Colonic mucosa (tissue), 4 donors: Measurements from ENCODE around the gene GALNT11. TPM values are rescaled to one million over a fixed set of nuclear protein-coding genes. Genes with fewer than 3 reads are reported as not detected.

Source experiments
- DNase-seq: peaks from one replicate; pipeline ENCODE4 v3.0.0-alpha.2; 2020
- H3K27ac ChIP-seq: fragments of 200-600 bp; one replicate; pipeline ENCODE4 v1.8.0; 2021
- H3K27me3 ChIP-seq: fragments of 200-600 bp; one replicate; pipeline ENCODE4 v1.8.0; 2021
- H3K36me3 ChIP-seq: fragments of 200-600 bp; one replicate; pipeline ENCODE4 v1.8.0; 2021
- H3K4me1 ChIP-seq: fragments of 200-600 bp; one replicate; pipeline ENCODE4 v1.8.0; 2021; ENCODE audit warnings: mild to moderate bottlenecking
- H3K4me3 ChIP-seq: fragments of 200-600 bp; one replicate; pipeline ENCODE4 v1.8.0; 2021
- H3K9ac ChIP-seq, 2 donors: one replicate each; pipeline ENCODE4 v1.7.0; 2013; ENCODE audit warnings: control low read depth in 2 of 2, low read depth in 2 of 2, low read length in 2 of 2
- H3K9me3 ChIP-seq: fragments of 200-600 bp; one replicate; pipeline ENCODE4 v1.8.0; 2021
- CTCF ChIP-seq: fragments of 200-600 bp; IDR thresholded peaks from one replicate; pipeline ENCODE4 v1.8.0; 2022; ENCODE audit warnings: antibody characterized with exemption, mild to moderate bottlenecking
- intact Hi-C: fragments of 100-400 bp; cut with DNase I; formaldehyde crosslinking; loops from one replicate; pipeline ENCODE4 v1.14.1; 2022
- total RNA-seq, 2 donors: library from RNA; stranded (reverse); fragmentation: NEBNext Ultra II Directional in 1 of 2; extraction: Animal tissue kit (Norgen Biotek cat#: 25700) in 1 of 2; gene quantifications; one replicate each; pipeline ENCODE4 v1.2.1, GENCODE V29; 2021
- donor health status: healthy.
- donor health status: DM: no; HTN: no; CAD: no.
- donor health status: DM: no; HTN: no; CAD: no.

The GALNT11 gene
- total RNA-seq, 2 donors from 2014 or later: 18.5 to 20.8 TPM

- no peak overlapping the region for H3K9ac ChIP-seq
- H3K27ac ChIP-seq: no peak overlapping the region
- no peak overlapping the region for H3K4me3 ChIP-seq
- H3K36me3 ChIP-seq: no peaks in the 10 kb centered on the region
- TF ChIP-seq CTCF: no peak
- H3K4me1 ChIP-seq: no peaks in the 10 kb centered on the region
- H3K27me3 ChIP-seq: no peaks in the 10 kb centered on the region
- intact Hi-C loops: no loop called here
- H3K9me3 ChIP-seq: no peaks in the 10 kb centered on the region
- DNase-seq: no peak
These were observed 61.0 kb downstream of the GALNT11 start for GRCh38 chr7:152086513-152086912.

GRCh38 chr7:152089183-152089582, 63.7 kb downstream of the GALNT11 start:
- Histone ChIP-seq H3K4me3 (no peak overlapping the region), H3K36me3 (no peaks in the 10 kb centered on the region), H3K9me3 (no peaks in the 10 kb centered on the region), H3K9ac (no peak overlapping the region), H3K4me1 (no peaks in the 10 kb centered on the region), H3K27ac (no peak overlapping the region), H3K27me3 (no peaks in the 10 kb centered on the region)
- no peak for TF ChIP-seq CTCF
- no peak for DNase-seq
- intact Hi-C loops: no loop called here

- Histone ChIP-seq H3K36me3 (no peaks in the 10 kb centered on the region), H3K4me3 (no peak overlapping the region), H3K4me1 (no peaks in the 10 kb centered on the region), H3K9ac (no peak overlapping the region), H3K27ac (no peak overlapping the region), H3K27me3 (no peaks in the 10 kb centered on the region), H3K9me3 (no peaks in the 10 kb centered on the region)
- no peak for DNase-seq
- no peak for TF ChIP-seq CTCF
- intact Hi-C loops: no loop called here
These were observed 65.3 kb downstream of the GALNT11 start for GRCh38 chr7:152090747-152091146.

GRCh38 chr7:152093717-152094116, 68.2 kb downstream of the GALNT11 start:
- no peak overlapping the region for H3K9ac ChIP-seq
- H3K4me3 ChIP-seq: no peak overlapping the region
- no peak for TF ChIP-seq CTCF
- no peak for DNase-seq
- H3K4me1 ChIP-seq: no peaks in the 10 kb centered on the region
- H3K9me3 ChIP-seq: no peaks in the 10 kb centered on the region
- no peaks in the 10 kb centered on the region for H3K27me3 ChIP-seq
- H3K27ac ChIP-seq: no peak overlapping the region
- intact Hi-C loops: no loop called here
- H3K36me3 ChIP-seq: no peaks in the 10 kb centered on the region

- no peak for DNase-seq
- H3K36me3 ChIP-seq: no peaks in the 10 kb centered on the region
- H3K9me3 ChIP-seq: no peaks in the 10 kb centered on the region
- H3K9ac ChIP-seq: no peak overlapping the region
- H3K4me3 ChIP-seq: no peak overlapping the region
- H3K27ac ChIP-seq: no peak overlapping the region
- TF ChIP-seq CTCF: no peak
- no peaks in the 10 kb centered on the region for H3K4me1 ChIP-seq
- intact Hi-C loops: no loop called here
- no peaks in the 10 kb centered on the region for H3K27me3 ChIP-seq
These were observed 70.3 kb downstream of the GALNT11 start for GRCh38 chr7:152095771-152096170.

GRCh38 chr7:152097330-152097729, 71.9 kb downstream of the GALNT11 start:
- no peaks in the 10 kb centered on the region for H3K36me3 ChIP-seq
- H3K4me1 ChIP-seq: no peaks in the 10 kb centered on the region
- no peak for DNase-seq
- no peak overlapping the region for H3K4me3 ChIP-seq
- intact Hi-C loops: no loop called here
- no peaks in the 10 kb centered on the region for H3K9me3 ChIP-seq
- H3K27ac ChIP-seq: no peak overlapping the region
- TF ChIP-seq CTCF: no peak
- no peak overlapping the region for H3K9ac ChIP-seq
- H3K27me3 ChIP-seq: no peaks in the 10 kb centered on the region
